Peyer's patch (tissue), 4 donors: ENCODE data around the gene ZNF644.
"Not testable (repeated sequence)": the region's sequence is repeated elsewhere in the genome, so short reads cannot be mapped to it uniquely, and the experiment has no call there.

Experiments
- POLR2A ChIP-seq, 2 donors: fragments of 450-650 bp; IDR thresholded peaks; one replicate each; pipeline ENCODE4 v1.5.1; 2017; ENCODE audit warnings: antibody characterized with exemption in 2 of 2, mild to moderate bottlenecking in 2 of 2, moderate library complexity in 2 of 2
- TF ChIP-seq, protein P1 (sequence below), 6 experiments: fragments of 450-650 bp in 4 of 6; fragments of 200-600 bp in 2 of 6; sonication (generic) in 1 of 6; IDR thresholded peaks; one replicate each; pipeline ENCODE4 v1.5.1; 2017 to 2019; ENCODE audit warnings: antibody characterized with exemption in 6 of 6, mild to moderate bottlenecking in 3 of 6, moderate library complexity in 1 of 6

DNA sequence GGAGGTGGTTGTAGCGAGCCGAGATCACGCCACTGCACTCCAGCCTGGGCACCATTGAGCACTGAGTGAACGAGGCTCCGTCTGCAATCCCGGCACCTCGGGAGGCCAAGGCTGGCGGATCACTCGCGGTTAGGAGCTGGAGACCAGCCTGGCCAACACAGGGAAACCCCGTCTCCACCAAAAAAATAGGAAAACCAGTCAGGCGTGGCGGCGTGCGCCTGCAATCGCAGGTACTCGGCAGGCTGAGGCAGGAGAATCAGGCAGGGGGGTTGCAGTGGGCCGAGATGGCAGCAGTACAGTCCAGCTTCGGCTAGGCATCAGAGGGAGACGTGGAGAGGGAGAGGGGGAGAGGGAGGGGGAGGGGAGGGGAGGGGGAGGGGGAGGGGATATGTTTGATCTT is 129.6 kb downstream of the ZNF644 start:
- TF ChIP-seq POLR2A (IDR thresholded peaks at IDR 0.05) = not testable (repeated sequence)
- TF ChIP-seq, protein P1, sequence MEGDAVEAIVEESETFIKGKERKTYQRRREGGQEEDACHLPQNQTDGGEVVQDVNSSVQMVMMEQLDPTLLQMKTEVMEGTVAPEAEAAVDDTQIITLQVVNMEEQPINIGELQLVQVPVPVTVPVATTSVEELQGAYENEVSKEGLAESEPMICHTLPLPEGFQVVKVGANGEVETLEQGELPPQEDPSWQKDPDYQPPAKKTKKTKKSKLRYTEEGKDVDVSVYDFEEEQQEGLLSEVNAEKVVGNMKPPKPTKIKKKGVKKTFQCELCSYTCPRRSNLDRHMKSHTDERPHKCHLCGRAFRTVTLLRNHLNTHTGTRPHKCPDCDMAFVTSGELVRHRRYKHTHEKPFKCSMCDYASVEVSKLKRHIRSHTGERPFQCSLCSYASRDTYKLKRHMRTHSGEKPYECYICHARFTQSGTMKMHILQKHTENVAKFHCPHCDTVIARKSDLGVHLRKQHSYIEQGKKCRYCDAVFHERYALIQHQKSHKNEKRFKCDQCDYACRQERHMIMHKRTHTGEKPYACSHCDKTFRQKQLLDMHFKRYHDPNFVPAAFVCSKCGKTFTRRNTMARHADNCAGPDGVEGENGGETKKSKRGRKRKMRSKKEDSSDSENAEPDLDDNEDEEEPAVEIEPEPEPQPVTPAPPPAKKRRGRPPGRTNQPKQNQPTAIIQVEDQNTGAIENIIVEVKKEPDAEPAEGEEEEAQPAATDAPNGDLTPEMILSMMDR (IDR thresholded peaks at IDR 0.05) = not testable (repeated sequence)
